ENCODE measurements around the gene NFATC1. TPM values are rescaled to one million over a fixed set of nuclear protein-coding genes. Genes with fewer than 3 reads are reported as not detected.
A peak's percentile ranks its signal among the peaks of the same experiment; 100 is the strongest.

NFATC1 gene
- total RNA-seq, 4 donors from 2014 or later: 7.1 to 74.7 (median 28.4) TPM

DNA sequence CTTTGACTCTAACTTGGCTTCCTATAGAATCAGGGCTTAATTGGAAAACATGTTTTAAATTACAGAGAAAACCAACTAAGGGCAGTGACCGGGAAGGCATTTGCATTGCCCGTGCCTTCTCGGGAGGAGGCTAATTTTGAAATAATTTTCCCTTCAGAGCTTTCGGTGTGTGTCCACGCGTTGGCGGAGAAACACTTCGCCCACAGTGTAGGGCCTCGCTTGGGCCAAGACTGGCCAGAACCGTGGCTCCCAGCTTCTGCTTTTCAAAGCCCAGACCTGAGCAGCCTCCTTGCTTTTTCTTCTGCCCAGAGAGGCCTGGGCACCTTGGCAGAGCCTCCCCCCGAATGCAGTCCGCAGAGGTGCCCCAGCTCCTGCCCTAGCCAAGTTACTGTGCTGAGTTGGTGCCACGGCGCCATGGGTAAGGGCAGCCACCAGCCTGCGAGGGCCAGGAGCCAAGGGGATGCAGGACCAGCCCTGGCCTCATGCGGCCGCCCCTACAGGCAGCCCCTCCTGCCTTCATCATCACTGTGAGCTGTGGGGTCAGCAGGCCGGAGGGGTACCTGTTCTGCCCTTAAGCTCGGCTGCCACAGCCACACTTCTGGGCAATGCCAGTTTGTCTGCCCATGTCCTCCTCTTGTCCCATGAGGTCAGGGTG lies 57.4 kb downstream of the NFATC1 start:
- Histone ChIP-seq H3K27me3 (no peaks in the 10 kb centered on the region), H3K4me1 (no peaks in the 10 kb centered on the region), H3K9me3 (no peaks in the 10 kb centered on the region), H3K4me3 (no peak overlapping the region), H3K36me3 (peaks cover 0 to 53% of the 10 kb centered on the region in 2 donors), H3K27ac (peak overlapping the region in 2 of 4 donors; percentile 38 to 58)
- in situ Hi-C loops (cut with MboI; ENCODE audit: low sequenced_read_pairs in 4 of 4) (no loop called here), intact Hi-C loops (cut with DNase I; ENCODE audit: low total_unique reads) (no loop called here)
- DNase-seq (no peak), ATAC-seq (no peak)
- TF ChIP-seq, protein P1, sequence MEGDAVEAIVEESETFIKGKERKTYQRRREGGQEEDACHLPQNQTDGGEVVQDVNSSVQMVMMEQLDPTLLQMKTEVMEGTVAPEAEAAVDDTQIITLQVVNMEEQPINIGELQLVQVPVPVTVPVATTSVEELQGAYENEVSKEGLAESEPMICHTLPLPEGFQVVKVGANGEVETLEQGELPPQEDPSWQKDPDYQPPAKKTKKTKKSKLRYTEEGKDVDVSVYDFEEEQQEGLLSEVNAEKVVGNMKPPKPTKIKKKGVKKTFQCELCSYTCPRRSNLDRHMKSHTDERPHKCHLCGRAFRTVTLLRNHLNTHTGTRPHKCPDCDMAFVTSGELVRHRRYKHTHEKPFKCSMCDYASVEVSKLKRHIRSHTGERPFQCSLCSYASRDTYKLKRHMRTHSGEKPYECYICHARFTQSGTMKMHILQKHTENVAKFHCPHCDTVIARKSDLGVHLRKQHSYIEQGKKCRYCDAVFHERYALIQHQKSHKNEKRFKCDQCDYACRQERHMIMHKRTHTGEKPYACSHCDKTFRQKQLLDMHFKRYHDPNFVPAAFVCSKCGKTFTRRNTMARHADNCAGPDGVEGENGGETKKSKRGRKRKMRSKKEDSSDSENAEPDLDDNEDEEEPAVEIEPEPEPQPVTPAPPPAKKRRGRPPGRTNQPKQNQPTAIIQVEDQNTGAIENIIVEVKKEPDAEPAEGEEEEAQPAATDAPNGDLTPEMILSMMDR (IDR thresholded peaks at IDR 0.05 in 4 of 5, conservative IDR thresholded peaks at IDR 0.05 in 1 of 5): no peak
- no peak for TF ChIP-seq POLR2A (IDR thresholded peaks at IDR 0.05)

DNA sequence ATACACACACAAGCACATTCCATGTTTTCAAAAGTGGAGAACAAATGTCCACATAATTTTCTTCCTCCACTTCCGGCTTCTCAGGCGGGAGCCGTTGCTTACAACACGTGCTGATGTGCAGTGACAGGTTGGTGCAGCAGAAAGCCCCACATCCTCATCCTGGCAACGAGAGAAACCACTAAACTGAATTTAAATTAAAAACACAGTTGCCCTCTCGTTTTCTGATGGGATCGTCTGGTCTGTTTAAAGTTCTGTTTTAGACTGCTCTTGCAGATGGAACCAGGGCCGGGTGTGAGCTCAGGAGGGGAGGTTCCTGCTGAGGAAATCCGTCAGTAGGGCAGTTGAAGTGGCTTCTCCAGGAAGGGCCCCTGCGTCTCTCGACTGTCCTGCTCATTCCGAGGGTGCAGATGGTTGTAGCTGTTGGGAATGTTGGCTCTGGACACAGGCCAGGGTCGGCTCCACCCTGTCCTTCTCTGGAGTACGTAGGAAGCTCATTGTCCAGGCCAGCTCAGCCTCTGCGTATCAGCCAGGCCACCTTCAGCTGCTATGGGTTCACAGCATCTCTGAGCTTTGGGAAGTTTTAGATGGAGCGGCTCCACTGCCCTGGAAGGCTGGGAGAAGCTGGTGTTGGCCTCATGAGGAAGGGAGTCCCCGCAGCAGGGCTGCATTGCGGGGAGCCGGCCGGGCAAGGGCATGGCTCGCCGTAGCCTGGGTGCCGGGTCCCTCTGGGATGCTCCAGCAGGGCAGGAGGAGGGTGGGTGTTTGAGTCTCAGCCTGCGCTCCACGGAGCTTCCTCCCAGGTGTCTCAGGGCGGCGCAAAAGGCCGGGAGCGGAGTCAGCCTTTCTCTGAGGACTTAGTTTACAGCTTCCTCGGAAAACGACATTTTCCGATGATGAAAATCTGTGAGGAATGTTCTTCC lies 58.3 kb downstream of the NFATC1 start:
- Histone ChIP-seq H3K9me3 (no peaks in the 10 kb centered on the region), H3K4me3 (no peak overlapping the region), H3K27me3 (no peaks in the 10 kb centered on the region), H3K27ac (peak overlapping the region in 3 of 4 donors; percentile 25 to 58 (median 38)), H3K4me1 (peaks cover 3 to 5% of the 10 kb centered on the region in 2 donors), H3K36me3 (peaks cover 0 to 53% of the 10 kb centered on the region in 2 donors)
- DNase-seq (peak in 1 of 2 donors; percentile 33), ATAC-seq (peak in 1 of 2 donors; percentile 43)
- in situ Hi-C loops (cut with MboI; ENCODE audit: low sequenced_read_pairs in 4 of 4): no loop called here
- intact Hi-C loops (cut with DNase I; ENCODE audit: low total_unique reads): no loop called here
- no peak for TF ChIP-seq POLR2A (IDR thresholded peaks at IDR 0.05)
- TF ChIP-seq, protein P1 (IDR thresholded peaks at IDR 0.05 in 4 of 5, conservative IDR thresholded peaks at IDR 0.05 in 1 of 5): no peak

DNA sequence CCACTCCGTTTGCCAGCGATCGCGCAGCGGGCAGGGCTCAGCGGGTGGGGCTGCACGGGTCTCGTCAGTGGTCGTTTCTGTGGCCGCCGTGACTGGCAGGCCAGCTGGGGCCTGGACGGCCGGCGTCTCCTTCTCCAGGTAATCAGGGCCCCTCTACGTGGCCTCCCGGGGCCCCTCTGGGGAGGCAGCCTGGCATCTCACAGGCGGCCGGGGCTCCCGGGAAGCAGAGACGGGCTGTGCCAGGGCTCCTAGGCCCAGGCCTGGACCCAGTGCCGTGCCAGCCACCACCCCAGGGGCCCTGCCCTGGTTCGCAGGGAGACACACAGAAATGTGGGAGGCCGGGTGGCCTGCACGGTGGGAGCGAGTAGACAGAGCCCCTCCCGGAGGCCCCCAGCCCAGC lies 59.5 kb downstream of the NFATC1 start:
- H3K27me3 ChIP-seq: no peaks in the 10 kb centered on the region
- TF ChIP-seq, protein P1 (IDR thresholded peaks at IDR 0.05 in 4 of 5, conservative IDR thresholded peaks at IDR 0.05 in 1 of 5): no peak
- no peak for TF ChIP-seq POLR2A (IDR thresholded peaks at IDR 0.05)
- intact Hi-C loops (cut with DNase I; ENCODE audit: low total_unique reads): no loop called here
- no peaks in the 10 kb centered on the region for H3K9me3 ChIP-seq
- no peak for ATAC-seq
- no peak for DNase-seq
- peaks cover 10 to 12% of the 10 kb centered on the region in 2 donors for H3K4me1 ChIP-seq
- no peak overlapping the region for H3K4me3 ChIP-seq
- in situ Hi-C loops (cut with MboI; ENCODE audit: low sequenced_read_pairs in 4 of 4): no loop called here
- peaks cover 0 to 45% of the 10 kb centered on the region in 2 donors for H3K36me3 ChIP-seq
- no peak overlapping the region for H3K27ac ChIP-seq

DNA sequence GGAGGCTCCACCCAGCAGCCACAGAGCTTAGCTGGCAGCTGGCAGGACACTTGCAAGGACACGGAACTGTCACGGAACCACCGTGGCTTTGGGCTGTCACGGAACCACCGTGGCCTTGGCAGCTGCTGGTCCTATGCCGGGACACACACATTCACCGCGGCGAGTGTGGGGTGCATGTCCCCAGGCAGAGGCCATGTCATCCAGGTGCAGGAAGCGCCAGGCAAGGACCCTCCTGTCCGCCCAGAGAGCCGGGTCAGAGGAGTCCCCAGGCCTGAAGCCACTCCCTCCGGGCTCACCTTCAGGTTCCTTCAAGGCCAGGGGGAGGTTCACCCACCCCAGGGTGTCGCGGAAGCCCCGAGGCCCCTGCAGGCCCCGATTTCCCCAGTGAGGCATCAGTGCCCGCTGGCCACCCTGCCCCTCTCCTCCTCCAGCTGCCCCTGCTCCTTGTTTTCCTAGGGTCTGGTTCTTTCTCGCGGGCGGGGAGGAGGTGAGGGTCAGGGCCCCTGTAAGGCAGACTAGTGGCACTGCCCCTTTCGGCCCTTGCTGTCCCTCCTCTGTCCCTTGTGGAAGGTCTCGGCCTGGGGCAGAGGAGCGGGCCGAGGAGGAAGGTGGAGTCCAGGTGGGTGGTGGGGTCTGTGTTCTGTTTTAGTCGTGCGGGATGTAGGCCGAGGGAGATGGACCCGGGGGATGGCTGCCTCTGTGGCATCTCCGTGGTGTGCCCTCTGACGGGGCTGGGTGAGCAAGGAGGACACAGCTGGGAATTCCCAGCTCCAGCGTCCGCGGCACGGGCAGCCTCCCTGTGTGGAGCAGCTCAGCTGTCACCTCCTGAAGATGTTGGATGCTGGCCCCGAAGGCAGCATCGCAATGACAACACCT lies 60.6 kb downstream of the NFATC1 start:
- Histone ChIP-seq H3K9me3 (no peaks in the 10 kb centered on the region), H3K4me1 (peaks cover 11 to 19% of the 10 kb centered on the region in 2 donors), H3K36me3 (peaks cover 0 to 37% of the 10 kb centered on the region in 2 donors), H3K27me3 (no peaks in the 10 kb centered on the region), H3K27ac (no peak overlapping the region), H3K4me3 (no peak overlapping the region)
- DNase-seq (no peak), ATAC-seq (no peak)
- TF ChIP-seq, protein P1 (IDR thresholded peaks at IDR 0.05 in 4 of 5, conservative IDR thresholded peaks at IDR 0.05 in 1 of 5): no peak
- TF ChIP-seq POLR2A (IDR thresholded peaks at IDR 0.05): no peak
- in situ Hi-C loops (cut with MboI; ENCODE audit: low sequenced_read_pairs in 4 of 4) (no loop called here), intact Hi-C loops (cut with DNase I; ENCODE audit: low total_unique reads) (no loop called here)
